Measurements from ENCODE around the gene DBN1.

DNA sequence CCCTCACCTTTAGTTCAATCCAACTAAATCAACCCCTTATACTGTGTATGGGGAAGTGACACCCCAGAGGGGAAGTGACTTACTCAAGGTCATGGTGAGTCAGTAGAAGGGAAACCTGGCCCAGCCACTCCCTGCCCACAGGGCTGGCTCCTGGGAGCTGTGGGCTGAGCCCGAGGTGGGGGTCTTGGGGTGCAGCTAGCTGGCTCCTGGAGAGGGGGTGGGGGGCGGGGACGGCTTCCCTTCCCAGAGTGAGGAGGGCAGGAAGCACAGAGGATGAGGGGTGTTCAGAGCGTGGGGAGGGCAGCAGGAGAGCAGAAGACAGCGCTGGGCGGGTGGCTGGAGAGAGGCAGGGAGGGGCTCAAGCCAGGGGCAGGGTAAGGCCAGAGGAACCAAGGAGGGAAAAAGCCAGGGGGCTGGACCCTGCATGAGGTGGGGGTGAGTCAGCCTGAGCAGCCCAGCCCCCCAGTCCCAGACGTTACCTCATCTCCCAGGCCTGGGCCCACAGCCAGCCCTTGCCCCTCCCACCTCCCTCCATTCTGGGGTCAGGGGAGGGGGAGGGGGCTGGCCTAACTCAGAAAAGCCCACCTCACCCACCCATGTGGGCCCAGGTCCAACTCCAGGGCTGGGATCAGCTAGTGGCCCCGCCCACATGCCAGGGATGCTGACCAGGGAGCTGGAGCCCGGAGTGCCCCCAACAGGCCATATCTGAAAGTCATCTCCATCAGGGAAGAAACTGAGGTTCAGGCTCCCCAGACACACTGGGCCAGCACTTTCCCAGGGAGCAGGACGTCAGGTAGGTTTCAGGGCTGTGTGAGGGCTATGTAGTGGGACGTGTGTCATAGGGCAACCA lies 21.1 kb upstream of the DBN1 start:
- TF ChIP-seq, protein P1, sequence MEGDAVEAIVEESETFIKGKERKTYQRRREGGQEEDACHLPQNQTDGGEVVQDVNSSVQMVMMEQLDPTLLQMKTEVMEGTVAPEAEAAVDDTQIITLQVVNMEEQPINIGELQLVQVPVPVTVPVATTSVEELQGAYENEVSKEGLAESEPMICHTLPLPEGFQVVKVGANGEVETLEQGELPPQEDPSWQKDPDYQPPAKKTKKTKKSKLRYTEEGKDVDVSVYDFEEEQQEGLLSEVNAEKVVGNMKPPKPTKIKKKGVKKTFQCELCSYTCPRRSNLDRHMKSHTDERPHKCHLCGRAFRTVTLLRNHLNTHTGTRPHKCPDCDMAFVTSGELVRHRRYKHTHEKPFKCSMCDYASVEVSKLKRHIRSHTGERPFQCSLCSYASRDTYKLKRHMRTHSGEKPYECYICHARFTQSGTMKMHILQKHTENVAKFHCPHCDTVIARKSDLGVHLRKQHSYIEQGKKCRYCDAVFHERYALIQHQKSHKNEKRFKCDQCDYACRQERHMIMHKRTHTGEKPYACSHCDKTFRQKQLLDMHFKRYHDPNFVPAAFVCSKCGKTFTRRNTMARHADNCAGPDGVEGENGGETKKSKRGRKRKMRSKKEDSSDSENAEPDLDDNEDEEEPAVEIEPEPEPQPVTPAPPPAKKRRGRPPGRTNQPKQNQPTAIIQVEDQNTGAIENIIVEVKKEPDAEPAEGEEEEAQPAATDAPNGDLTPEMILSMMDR (conservative IDR thresholded peaks at IDR 0.05 in 1 of 2, IDR thresholded peaks at IDR 0.05 in 1 of 2; ENCODE audit: extremely low read depth in 1 of 2, insufficient read depth in 1 of 2, low read depth in 1 of 2, low read length in 2 of 2): peak in 1 of 2 donors; percentile 34
- TF ChIP-seq EZH2 (IDR thresholded peaks at IDR 0.05; ENCODE audit: borderline replicate concordance, low read length): no peak
